ENCODE measurements around the gene CAMK1G. TPM values are rescaled to one million over a fixed set of nuclear protein-coding genes. Genes with fewer than 3 reads are reported as not detected.

CAMK1G gene
- total RNA-seq, 1 experiment from 2014 or later = 21.2 TPM

- no peak overlapping the region for H3K27ac ChIP-seq (ENCODE audit: low read depth, low read length, poor library complexity, severe bottlenecking)
- TF ChIP-seq CTCF (conservative IDR thresholded peaks at IDR 0.05; ENCODE audit: low read depth, low read length) (no peak), EZH2 (IDR thresholded peaks at IDR 0.05; ENCODE audit: borderline replicate concordance, low read depth, low read length, poor library complexity, severe bottlenecking) (no peak)
- no peaks in the 10 kb centered on the region for H3K9me3 ChIP-seq (ENCODE audit: low read depth, low read length, poor library complexity, severe bottlenecking)
- POLR2A ChIA-PET (ENCODE audit: low non-redundant PET) = no interaction called here
- no peak for DNase-seq (ENCODE audit: low spot score)
- H3K27me3 ChIP-seq (replicated peaks; ENCODE audit: insufficient read depth, low read depth, low read length, poor library complexity) = no peaks in the 10 kb centered on the region
- BruUV-seq (replicated peaks) = no TSS peak
- no peak overlapping the region for H3K4me3 ChIP-seq (ENCODE audit: low read depth, low read length, poor library complexity, severe bottlenecking)
- CTCF ChIA-PET = no interaction called here
- intact Hi-C loops (cut with micrococcal nuclease; ENCODE audit: unreplicated experiment) = no loop called here
- peaks cover 22% of the 10 kb centered on the region for H3K4me1 ChIP-seq (ENCODE audit: insufficient read depth, low read length, poor library complexity, severe bottlenecking)
- H3K36me3 ChIP-seq (ENCODE audit: insufficient read depth, low read length, poor library complexity, severe bottlenecking) = no peaks in the 10 kb centered on the region
Measured at GRCh38 chr1:209641832-209642172, 58.3 kb downstream of the CAMK1G start.

DNA sequence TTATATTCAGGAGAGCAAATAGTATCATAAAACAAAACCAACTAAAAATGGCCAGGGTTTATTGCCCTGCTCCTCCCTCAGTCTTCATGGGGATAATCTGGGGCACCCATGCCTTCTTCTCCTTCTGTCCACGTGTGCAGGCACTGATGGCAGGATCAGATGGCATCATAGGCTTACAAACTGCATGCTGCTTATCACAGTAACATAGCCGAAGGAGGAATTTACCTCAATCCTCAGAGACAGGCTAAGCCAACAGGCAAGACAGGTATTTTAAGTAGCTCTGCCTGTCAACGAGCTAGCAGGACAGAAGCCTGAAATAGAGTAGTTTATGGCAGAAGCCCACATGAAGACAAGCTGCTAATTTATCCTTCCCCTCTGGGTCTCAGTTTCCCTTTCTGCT, 59.3 kb downstream of the CAMK1G start:
- ChIA-PET CTCF (no interaction called here), POLR2A (ENCODE audit: low non-redundant PET) (no interaction called here)
- no peak for DNase-seq (ENCODE audit: low spot score)
- Histone ChIP-seq H3K27ac (ENCODE audit: low read depth, low read length, poor library complexity, severe bottlenecking) (no peak overlapping the region), H3K4me1 (ENCODE audit: insufficient read depth, low read length, poor library complexity, severe bottlenecking) (peaks cover 18% of the 10 kb centered on the region), H3K9me3 (ENCODE audit: low read depth, low read length, poor library complexity, severe bottlenecking) (no peaks in the 10 kb centered on the region), H3K4me3 (ENCODE audit: low read depth, low read length, poor library complexity, severe bottlenecking) (no peak overlapping the region), H3K27me3 (replicated peaks; ENCODE audit: insufficient read depth, low read depth, low read length, poor library complexity) (no peaks in the 10 kb centered on the region), H3K36me3 (ENCODE audit: insufficient read depth, low read length, poor library complexity, severe bottlenecking) (no peaks in the 10 kb centered on the region)
- intact Hi-C loops (cut with micrococcal nuclease; ENCODE audit: unreplicated experiment) = no loop called here
- TF ChIP-seq CTCF (conservative IDR thresholded peaks at IDR 0.05; ENCODE audit: low read depth, low read length) = no peak
- TF ChIP-seq EZH2 (IDR thresholded peaks at IDR 0.05; ENCODE audit: borderline replicate concordance, low read depth, low read length, poor library complexity, severe bottlenecking) = no peak
- no TSS peak for BruUV-seq (replicated peaks)

DNA sequence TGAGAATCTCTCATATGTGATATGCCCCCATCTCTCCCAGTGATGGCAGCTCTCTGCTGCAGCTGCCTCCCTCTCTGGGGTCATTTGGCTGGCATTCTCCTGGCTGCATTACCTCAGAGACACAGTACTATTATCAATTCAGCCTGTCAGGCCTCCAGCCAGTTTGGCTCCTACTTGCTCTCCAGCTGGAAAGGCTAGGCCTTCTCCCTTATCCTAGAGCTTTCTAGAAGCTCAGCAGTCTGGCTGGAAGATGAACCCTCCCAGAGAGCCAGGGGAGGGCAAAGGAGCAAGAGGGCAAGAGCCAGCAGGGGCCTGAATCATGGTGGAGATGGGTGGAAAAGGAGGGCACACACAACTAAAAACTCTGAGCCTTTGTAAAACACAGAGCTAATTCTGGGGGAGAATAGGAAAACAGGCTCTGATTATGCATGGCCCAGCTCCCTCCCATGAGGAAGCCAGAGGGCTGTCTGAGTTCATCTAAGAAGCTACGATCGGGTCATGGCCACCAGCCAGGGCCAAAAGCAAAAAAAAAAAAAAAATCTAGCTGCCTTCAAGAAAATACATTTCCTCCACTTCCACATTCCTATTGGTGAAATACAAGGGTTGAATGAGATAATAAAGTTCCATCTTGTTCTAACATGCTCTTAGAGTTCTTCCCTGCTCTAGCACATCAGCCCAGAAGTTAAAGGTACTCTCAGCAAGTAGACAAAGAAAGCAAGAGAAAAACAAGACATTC, 59.9 kb downstream of the CAMK1G start:
- ChIA-PET CTCF (interaction anchor here (0.8 kb wide), 1 partner anchor 245 kb away, joined by 3 read pairs; no protein-coding TSS in a partner anchor), POLR2A (ENCODE audit: low non-redundant PET) (no interaction called here)
- Histone ChIP-seq H3K36me3 (ENCODE audit: insufficient read depth, low read length, poor library complexity, severe bottlenecking) (no peaks in the 10 kb centered on the region), H3K9me3 (ENCODE audit: low read depth, low read length, poor library complexity, severe bottlenecking) (no peaks in the 10 kb centered on the region), H3K4me1 (ENCODE audit: insufficient read depth, low read length, poor library complexity, severe bottlenecking) (peaks cover 24% of the 10 kb centered on the region), H3K27ac (ENCODE audit: low read depth, low read length, poor library complexity, severe bottlenecking) (no peak overlapping the region), H3K27me3 (replicated peaks; ENCODE audit: insufficient read depth, low read depth, low read length, poor library complexity) (no peaks in the 10 kb centered on the region), H3K4me3 (ENCODE audit: low read depth, low read length, poor library complexity, severe bottlenecking) (no peak overlapping the region)
- intact Hi-C loops (cut with micrococcal nuclease; ENCODE audit: unreplicated experiment) = no loop called here
- TF ChIP-seq CTCF (conservative IDR thresholded peaks at IDR 0.05; ENCODE audit: low read depth, low read length) = no peak
- no peak for TF ChIP-seq EZH2 (IDR thresholded peaks at IDR 0.05; ENCODE audit: borderline replicate concordance, low read depth, low read length, poor library complexity, severe bottlenecking)
- DNase-seq (ENCODE audit: low spot score) = no peak
- BruUV-seq (replicated peaks) = no TSS peak

Data from A673 (cell line).